NCI-H1105 treated with DMSO at 0.1 percent for 48 hours (cell line): ENCODE measurements around the gene NETO2.
A peak's percentile ranks its signal among the peaks of the same experiment; 100 is the strongest.
"Not testable (repeated sequence)": the region's sequence is repeated elsewhere in the genome, so short reads cannot be mapped to it uniquely, and the experiment has no call there.

ENCODE experiments used
- DNase-seq: peaks from one replicate; lab custom pipeline; 2025; lab: John Stamatoyannopoulos, UW

The NETO2 gene

GRCh38 chr16:47143677-47144558, at the start of gene NETO2:
Gene NETO2 (minus strand): TSS chr16:47143945. CDS start chr16:47143612, 333 bp downstream.
- DNase-seq = peak; percentile 71

DNA sequence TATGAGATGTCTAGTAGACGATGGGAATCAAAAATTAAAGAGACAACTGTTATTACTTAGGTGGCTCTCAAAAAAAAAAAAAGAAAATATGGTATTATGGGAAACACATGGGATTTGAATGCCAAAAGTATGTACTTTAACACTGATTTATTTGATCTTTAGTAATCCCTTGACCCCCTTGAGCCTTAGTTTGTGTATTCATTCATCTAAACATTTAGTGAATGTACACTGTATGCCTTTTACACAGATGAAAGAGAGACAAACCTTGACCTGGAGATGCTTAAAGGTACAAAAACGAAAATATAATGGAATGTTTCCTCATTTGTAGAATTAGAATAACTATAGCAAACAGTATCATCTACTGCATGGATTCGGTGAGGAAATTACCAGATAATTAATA, 38.6 kb upstream of the NETO2 start:
- DNase-seq = no peak

- DNase-seq = not testable (repeated sequence)
Measured at GRCh38 chr16:47181066-47181465, 37.3 kb upstream of the NETO2 start.

DNA sequence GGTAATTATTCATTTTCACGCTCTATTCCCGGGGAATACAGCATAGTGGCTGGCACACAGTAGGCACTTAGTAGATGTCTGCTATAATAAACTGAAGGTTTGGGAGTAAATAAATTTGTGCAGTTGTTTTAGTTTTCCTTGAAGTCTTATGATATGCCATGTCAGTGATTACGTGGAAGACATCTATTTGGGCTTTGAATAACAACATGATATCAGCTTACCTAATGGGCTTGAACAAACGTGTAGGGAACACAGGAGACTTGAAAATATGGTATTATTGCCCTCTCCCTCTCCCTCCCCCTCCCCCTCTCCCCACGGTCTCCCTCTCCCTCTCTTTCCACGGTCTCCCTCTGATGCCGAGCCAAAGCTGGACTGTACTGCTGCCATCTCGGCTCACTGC, 36.3 kb upstream of the NETO2 start:
- DNase-seq = no peak

GRCh38 chr16:47175152-47175551, 31.4 kb upstream of the NETO2 start:
- DNase-seq = no peak

GRCh38 chr16:47162670-47163420, 19.1 kb upstream of the NETO2 start:
- no peak for DNase-seq

DNA sequence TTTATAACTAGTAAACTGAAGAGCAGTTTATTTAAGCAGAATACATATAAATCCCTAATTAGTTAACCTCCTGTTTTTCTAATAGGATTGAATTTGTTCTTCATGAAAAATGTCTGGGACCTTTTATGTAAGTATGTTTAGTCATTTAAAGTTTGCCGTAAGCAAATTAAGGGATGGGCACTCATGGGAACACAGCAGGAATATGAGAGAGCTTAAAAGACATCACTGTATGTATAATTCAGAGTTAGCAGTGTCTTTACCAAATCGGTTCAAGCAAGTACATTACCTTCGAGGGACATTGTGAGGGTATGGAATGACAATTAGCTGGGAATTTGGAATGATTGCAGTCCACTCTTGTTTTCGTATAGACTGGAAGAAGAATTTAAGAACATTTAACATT, 17.7 kb upstream of the NETO2 start:
- DNase-seq = no peak

DNA sequence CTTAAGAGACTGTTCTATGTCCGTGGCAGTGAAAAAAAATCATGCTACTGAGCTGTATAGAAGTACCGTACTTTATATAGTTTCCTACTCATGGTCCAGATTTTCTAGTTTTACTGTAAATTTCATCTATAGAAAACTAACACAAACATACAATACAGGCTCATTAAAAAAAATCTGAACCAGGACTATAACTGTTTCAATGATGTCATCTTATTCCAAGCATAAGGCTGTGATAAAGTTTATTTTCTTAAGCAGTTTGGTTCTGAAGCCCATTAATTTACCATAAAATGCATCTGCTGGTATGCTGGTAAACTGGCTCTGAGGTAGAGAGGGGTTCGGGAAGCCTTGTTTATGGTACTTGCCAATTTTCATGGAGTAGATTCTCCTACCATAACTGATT, 16.7 kb upstream of the NETO2 start:
- DNase-seq = no peak

GRCh38 chr16:47158992-47159391, 15.2 kb upstream of the NETO2 start:
- no peak for DNase-seq

DNA sequence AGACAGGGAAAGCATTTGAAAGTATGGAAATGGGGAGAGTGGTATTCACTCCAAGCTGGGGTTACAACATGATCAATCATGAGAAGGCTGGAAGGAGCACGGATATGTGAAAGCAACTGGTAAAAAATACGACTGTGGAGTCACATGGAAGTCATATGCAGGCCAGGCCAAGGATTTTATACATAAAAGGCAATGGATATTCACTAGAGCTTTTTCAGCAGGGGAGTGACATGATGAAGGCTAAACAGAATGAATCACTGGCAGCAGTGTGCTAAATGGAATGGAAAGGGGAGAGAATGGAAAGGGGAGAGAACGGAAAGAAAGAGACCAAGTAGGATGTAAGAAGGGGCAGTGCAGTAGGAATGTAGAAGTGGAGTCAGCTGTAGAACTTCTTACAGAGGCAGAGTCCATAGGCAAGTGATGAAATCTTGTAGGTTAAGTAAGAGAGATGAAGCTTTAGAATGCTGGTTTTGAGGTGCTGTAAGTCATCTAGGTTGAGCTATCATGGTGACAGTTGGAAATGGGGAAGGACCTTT, 13.0 kb upstream of the NETO2 start:
- no peak for DNase-seq

DNA sequence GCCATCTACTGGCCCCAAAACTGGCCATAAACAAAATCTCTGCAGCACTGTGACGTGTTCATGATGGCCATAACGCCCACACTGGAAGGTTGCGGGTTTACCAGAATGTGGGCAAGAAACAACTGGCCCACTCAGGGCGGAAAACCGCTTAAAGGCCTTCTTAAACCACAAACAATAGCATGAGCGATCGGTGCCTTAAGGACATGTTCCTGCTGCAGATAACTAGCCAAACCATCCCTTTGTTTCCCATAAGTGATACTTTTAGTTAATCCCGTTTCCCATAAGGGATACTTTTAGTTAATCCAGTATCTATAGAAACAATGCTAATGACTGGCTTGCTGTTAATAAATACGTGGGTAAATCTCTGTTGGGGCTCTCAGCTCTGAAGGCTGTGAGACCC, 8.8 kb upstream of the NETO2 start:
- DNase-seq = not testable (repeated sequence)

DNA sequence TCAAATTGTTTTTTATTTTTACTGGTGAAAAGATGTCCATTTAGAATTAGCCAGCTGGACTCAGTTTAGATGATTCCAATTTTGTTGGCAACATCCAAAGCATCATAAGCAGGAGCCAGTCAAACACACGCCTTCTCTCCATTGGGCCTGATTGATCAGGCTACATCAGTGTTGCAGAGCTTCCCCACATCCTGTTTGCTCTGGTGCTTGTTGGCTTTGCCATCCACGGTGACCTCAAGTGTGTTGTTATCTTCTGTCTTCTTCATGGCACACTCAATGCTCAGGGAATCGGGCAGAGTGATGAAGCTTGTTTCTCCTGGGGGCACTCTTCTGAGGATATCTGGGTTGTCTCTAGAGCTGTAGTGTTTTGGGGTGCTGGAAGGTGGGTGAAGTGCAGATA, 6.3 kb upstream of the NETO2 start:
- no peak for DNase-seq

- DNase-seq = no peak
Measured at GRCh38 chr16:47144559-47144877, 773 bp upstream of the NETO2 start.

DNA sequence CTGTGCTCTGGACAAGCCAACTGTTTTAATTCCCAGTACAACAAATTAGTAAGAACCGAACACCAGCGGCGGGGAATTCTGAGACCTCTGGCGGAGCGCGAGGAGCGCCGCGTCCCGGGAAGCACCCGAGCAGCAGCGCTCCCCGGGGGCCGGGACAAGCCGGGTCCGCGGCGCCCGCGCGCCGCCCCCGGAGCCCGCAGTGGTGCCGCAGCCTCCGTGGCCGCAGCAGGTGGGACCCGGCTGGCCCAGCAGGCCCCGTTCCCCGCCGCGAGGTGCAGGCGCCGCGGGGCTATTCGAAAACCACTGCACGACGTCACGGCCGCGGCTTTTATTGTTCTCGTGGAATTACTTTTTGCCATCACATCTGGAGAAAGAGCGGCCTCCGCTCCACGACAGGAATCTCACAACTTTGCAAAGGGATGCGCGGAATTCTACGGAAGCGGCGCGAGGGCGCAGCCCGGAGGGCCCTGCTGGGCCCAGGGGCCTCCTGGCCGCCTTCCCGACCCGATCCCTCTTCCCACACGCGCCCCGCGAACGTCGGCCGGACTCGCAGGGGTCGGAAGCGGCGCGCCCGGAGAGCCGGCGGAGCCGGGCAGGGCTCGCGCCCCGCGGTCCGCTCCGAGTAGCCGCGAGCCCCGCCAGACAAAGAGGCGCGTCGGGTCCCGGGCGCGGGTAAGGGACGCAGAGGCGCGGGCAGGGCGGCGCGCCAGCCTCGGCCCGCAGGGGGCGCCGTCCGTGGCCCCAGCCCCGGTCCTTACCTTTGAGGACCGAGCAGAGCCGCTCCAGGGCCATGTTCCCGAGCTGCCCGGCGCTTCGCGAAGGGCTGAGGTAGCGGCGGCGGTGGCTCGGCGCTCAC, 696 bp downstream of the NETO2 start:
- DNase-seq = peak; percentile 76

GRCh38 chr16:47142486-47142820, 1.3 kb downstream of the NETO2 start:
- peak; percentile 51 for DNase-seq

DNA sequence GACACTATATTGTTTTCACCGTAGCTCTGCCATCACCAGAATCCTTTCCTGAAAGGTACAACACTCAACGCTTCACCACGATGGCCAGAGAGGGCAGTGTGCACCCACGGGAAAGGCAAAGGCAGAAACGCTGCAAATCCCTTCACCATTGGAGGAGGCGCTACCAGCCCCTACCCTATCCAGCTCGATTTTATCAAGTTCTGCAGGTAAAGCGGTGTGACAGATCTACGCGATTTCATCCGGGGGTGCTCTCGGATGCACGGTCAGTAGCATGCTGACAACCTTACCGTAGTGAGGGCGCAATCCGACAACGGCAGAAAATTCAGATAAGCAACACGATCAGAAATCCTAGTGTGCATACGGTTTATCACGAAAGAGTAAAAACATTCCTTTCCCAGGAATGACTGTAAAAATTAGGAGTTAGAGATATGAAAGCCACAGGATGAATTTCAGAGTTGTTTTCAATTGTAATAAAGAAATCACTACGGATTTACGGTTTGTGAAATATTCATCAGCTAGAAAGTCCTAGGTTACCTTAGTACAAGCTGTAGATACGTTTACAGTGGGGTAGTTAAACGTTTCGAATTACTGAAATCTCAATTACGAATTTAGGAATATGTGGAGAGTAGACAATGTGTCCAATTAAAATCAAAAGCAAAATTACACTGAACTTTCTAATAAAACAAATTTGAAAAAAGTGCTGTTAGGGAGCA, 1.8 kb downstream of the NETO2 start:
- peak; percentile 97 for DNase-seq

DNA sequence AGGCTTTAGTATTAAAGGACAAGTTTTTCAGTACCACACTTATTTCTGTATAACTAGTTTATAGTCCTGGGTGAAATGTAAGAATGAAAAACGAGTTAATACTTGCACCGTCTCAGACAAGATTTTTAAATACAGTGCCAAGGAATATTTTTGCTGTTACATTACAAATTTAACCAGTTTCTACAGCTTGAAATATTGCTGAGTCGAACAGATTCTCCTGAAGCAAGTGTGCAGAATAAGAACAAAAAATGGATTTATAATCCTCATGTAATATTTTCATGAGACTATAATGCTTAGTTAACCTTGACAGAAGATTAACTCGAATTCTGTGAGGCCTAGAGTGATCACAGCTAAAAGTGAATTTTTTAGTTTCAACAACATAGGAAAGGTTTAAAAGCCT, 3.1 kb downstream of the NETO2 start:
- DNase-seq = no peak

- no peak for DNase-seq
Measured at GRCh38 chr16:47139561-47140185, 4.1 kb downstream of the NETO2 start.

DNA sequence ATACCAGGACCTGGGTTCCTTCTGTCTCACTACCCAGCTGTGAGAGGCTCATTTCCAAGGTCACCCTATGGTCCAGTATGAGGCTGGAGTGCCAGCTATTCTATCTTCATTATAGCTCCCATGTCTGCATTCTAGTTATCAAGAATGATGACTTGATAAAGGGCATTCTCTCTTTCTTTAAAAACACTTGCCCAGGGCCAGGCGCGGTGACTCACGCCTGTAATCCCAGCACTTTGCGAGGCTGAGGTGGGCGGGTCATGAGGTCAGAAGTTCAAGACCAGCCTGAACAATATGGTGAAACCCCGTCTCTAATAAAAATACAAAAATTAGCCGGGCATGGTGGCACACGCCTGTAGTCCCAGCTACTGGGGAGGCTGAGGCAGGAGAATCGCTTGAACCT, 5.8 kb downstream of the NETO2 start:
- not testable (repeated sequence) for DNase-seq

DNA sequence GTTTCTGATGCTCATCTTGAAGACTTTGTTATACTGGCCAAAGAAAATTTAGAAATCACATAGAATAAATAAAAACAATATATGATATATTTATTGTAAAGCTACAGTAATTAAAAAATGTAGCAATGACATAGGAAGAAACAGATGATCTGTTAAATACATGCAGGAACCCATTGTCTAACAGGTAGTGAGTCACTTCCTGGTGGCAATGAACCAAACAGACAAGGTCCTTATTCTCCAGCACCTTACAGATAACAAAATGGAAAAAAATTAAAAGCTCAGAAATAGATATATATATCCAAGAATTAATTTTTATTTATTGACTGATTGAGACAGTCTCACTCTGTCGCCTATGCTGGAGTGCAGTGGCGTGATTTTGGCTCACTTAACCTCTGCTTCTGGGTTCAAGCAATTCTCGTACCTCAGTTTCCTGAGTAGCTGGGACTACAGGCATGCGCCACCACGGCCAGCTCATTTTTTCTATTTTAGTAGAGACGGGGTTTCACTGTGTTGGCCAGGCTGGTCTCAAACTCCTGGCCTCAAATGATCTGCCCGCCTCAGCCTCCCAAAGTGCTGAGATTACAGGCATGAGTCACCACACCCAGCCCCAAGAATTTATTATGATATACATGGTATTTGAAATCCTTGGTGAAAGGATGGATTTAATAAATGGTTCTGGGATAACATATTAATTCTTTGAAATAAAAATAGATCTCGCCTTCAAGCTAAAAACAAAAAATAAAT, 7.5 kb downstream of the NETO2 start:
- DNase-seq = no peak
